HG02852 (cell line): ENCODE results near the gene MSX2.

Source experiments
- ATAC-seq: cut with Tn5 transposase; IDR thresholded peaks from one replicate; pipeline ENCODE4 v1.9.1; 2021; ENCODE audit warnings: mild to moderate bottlenecking, moderate library complexity; ENCODE audit not compliant: unreplicated experiment

The MSX2 gene

DNA sequence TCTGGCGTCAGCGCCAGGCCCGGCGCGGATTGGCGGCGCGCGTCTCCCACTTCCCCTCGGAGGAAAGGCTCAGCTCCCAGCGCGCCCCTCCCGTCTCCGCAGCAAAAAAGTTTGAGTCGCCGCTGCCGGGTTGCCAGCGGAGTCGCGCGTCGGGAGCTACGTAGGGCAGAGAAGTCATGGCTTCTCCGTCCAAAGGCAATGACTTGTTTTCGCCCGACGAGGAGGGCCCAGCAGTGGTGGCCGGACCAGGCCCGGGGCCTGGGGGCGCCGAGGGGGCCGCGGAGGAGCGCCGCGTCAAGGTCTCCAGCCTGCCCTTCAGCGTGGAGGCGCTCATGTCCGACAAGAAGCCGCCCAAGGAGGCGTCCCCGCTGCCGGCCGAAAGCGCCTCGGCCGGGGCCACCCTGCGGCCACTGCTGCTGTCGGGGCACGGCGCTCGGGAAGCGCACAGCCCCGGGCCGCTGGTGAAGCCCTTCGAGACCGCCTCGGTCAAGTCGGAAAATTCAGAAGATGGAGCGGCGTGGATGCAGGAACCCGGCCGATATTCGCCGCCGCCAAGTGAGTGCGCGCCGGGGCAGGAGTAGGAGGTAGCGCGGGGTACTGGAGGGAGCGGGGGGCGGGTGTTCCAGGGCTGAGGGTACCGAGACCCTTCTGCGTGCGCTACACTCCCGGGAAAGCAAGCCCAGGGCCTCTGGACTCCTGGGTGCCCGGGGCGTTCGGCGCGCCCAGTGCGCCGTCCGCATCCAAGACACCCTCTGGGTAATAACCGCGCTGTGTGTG lies at the start of gene MSX2:
MSX2 (plus strand) TSS at position 99 of the 777 bp plus-strand sequence; CDS start at position 177, 78 bp downstream.
- ATAC-seq: no peak

DNA sequence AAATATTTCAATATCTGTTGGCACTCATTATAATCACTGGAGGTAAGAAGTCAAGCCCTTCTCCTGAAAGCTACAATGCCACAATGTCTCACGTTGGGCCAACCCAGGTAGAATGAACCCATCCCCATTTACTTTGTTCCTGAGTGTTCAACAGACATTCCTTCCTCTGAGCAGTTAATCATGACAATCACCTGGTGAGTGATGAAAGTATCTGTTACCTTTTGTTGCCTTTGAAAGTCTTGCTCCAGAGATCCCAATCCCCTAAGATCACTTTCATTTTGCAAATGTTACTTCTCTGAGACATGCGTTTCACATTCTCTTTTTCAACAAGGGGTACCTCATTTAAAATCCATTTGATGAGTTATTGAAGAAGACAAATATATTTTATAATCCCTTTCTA lies 49.3 kb upstream of the MSX2 start:
- no peak for ATAC-seq

DNA sequence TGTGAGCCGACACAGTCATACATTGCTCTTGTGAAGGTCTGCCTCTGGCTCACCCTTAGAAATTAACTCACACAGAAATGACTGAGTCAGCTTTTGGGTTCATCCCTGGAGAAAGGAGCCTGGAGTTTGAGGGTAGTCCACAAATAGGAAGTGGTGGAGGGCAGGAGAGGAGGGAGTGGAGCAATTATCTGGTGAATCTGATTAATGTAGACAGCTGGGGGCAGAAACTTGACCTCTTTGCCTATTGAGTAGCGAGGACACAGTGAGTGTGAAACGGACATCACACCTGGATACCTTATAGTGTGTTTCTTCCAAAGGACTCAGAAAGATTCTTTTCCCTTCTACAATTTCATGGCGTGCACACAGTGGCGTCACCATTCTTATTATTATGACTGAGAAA lies 48.5 kb upstream of the MSX2 start:
- ATAC-seq: no peak

DNA sequence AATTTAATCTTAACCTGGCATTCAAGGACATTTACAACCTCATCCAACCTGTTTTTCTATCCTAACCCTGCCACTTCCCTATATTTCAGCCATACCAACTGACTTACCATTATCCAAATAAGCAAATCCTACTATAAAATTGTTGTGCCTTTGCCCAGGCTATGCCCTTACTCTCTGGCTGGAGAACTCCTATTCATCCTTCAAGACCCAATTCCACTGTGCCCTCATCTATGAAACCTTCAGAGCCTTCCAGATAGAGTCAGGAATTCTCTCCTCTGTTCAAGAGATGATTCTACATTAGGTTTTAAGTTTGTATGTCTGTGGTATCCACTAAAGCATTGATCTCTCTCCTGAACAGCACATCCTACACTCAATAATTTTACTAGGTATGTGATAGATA lies 46.3 kb upstream of the MSX2 start:
- no peak for ATAC-seq

DNA sequence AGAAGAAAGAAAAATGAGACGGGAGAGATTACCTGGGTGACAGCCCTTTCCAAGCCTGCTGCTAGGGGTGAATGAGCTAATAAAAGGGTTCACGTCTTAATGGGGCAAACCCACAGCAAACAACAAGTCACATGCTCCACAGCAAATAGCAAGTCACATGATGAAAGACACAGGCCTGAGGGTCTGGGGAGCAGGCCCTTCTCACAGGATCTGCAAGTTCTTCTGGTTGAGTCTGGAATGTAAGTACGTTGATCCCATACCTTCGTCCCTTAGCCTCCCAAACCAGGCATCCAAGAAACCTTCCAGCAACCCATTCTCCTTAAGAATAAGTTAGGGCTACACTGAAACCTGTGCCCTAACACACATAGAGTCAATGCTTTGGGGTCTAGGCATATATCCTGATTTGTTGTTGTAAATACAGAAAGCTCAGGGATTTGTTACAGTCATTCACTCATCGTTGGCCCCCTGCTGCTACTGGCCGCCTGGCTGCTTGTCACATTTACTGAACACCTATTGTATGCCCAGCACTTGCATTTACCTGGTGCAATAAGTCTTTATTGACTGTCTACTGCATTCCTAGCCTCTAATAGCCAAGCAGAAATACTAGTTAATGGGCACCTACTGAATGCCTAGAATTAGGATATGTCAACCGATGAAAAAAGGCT lies 43.3 kb upstream of the MSX2 start:
- no peak for ATAC-seq

DNA sequence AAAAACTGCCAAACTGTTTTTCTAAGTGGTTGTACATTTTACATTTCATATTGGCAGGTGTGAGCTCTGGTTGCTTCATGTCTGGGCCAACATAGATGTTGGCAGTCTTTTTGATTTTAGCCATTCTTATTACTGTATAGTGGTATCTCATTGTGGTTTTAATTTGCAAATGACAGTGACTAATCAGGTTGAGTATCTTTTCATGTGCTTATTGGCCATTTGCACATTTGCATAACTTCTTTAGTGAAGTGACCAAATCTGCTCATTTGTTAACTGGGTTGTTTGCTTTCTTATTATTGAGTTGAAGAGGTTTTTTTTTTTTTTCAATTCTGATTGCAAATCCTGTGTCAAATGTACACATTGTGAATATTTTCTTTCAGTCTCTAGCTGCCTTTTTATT lies 36.9 kb upstream of the MSX2 start:
- ATAC-seq: no peak

DNA sequence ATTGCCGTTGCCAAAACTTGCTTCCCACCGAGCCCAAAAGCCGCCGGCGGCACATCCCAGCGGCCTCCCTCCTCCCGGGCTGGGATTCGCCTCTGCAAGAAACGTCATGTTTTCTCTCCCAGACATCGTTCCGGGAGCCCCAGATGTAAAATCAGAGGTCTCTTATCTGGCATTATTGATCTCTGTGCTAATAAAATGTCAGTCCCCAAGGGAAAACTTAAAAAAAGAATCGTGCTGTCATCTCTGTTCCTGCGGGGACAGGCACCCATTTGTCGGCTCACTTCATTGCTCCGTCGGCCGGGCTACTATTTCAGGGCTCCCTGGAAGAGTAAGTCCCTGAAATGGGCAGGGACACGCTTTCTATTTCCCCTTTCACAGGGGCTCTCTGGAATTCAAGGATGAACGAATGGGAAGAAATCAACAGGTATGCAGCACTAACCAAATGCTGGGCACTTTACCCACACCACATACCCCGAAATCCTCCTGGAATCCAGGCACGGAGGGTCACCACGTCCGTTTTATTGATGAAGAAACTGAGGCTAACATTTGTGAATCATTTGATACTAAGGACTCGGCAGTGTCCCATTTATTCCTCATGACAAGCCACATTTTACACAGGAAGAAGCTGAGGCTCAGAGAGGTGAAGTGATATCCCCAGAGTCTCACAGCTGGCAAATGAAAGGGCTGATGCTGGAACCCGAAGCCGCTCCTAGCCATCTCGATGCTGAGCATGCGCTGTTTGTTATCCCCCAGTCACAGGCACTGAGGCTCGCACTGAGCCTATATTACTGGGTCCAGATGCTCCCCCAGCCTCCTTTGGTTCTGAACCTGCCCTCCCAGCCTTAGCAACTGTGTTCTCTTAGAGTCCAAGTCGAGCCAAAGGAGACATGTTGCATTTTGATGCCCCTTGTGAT lies 35.7 kb upstream of the MSX2 start:
- ATAC-seq: no peak

DNA sequence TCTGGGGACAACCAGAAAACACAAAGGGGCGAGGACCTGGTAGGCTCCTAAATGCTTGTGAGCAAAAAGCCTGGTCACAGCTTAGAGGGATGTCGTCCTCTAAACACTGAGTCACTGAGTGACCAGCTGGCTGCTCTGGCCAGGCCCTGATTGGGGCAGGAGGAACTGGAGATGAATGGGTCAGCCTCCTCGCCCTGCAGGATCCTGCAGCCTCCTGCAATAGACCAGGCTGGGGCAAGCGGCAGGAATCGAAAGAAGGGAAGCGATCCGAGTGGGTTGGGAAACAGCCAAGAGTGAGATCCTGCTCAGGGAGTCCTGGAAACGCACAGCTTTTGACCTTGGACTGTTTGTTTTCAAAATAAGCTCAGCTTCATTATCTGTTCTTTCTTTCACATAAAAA lies 34.1 kb upstream of the MSX2 start:
- no peak for ATAC-seq

DNA sequence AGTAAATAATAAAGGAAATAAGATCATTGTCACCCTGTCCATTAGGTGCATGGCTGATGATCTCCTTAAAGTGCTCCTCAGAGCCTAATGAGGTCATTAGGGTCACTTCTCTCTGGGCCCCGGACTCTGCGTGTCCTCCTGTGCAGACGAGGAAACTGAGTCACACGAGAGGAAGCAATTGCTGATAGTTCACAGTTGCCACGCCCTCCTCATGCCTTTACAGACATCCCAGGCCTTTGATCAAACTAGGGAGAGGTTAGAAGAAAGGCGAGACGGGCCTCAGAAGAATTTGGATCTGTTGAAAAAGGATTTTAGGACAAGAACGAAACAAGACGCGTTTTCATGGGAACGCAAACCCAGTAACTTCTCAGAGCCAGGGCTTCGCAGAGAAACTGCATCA lies 32.0 kb upstream of the MSX2 start:
- ATAC-seq: no peak

DNA sequence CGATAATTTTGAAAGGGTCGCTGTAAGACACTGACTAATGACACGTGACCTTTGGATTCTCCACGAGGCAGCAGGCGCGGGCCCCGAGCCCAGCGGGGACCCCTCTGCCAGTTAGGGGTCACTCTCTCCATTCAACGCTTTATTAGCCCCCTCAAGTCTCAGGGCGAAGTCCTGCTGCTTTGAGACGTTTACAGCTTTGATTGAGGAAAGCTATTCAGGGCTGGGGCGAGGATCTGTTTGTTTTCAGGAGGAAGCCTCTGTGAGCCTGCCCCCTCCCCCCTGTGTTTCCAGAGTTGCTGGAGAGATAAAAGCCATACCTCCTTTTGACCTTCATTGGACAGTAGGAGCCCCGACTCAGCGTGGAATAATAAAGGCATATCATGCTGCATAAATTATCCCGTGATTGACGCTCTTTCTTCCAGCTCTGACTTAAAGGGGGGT lies 31.4 kb upstream of the MSX2 start:
- ATAC-seq: no peak

DNA sequence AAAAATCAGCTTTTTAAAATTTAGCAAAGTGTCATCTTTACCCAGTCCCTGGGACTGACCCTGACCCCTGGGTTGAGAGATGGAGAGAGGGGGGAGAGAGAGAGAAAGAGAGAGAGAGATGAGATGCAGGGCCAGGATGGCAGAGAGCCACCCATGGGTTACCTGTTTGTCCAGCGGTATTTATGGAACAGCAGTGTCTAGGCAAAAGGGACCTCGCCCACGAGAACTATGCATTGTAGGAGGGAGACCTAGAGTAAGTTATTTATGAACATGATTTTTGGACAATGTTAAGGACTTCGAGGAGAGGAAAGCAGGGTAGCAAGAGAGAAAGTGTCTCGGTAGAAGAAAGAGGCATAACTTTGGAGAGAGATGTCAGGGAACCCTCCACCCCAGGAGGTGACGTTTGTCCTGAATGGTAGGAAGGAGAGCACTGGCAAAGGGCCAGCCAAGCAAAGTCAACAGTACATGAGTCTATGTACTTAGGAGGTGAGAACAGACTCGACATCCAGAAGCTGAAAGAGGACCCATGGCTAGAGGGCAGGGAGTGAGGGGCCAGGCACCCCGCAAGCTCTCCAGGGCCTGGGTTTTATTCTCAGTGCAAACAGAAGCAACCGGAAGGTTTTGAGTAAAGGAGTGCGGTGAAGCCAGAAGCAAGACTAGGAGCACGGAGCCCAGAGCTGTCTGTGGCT lies 30.5 kb upstream of the MSX2 start:
- no peak for ATAC-seq

DNA sequence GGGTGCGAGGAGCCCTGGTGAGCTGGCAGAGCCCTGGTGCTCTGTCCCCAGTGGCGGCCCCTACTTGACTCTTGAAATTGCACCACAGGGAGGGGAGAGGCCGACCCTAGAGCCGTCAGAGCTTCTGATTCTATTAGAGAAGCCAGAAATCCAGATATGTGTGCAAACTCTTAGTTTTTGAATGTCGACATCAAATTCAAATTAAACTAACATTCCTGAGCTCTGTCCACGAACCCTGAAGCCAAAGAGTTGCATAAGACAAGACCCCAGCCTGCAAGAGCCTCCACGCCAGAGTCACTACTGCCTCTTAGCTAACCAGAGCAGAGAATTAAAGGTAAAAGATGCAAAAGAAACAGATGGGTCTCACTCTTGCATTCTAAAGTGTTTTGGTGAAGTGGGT lies 29.8 kb upstream of the MSX2 start:
- no peak for ATAC-seq

DNA sequence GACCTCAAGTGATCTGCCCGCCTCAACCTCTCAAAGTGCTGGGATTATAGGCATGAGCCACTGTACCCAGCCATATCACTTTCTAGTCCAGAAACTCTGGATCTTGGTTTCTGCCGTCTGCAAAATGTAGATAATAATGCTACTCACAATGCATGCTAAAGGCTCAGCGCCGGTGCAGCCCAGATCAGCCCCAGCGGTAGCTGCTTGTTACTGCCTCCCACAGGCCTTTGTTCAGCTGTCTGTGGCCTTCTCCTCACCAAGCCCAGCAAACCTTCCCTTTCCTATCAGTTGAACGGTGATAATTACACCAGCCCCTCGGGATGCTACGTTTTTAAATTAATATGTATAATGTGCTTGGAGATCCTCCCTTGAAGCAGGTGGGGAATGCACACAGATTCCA lies 26.2 kb upstream of the MSX2 start:
- ATAC-seq: no peak

DNA sequence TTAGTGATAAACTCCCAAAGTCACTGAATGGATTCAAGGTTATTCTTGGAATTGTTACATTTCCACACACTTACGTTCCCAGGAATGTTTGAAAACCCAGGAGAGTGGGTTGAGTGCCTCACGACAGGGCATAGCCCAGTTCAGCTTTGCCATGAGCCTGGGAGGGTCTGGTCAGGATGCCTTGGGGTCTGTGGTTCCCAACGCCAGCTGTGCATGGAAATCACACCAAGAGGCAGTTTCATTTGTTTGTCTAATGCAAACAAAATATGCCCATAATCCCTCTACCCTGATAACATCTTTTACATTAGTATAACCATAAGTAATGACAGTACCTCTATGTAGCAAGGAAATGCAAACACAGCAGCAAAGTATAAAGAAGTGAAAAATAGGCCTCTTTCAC lies 25.3 kb upstream of the MSX2 start:
- no peak for ATAC-seq

DNA sequence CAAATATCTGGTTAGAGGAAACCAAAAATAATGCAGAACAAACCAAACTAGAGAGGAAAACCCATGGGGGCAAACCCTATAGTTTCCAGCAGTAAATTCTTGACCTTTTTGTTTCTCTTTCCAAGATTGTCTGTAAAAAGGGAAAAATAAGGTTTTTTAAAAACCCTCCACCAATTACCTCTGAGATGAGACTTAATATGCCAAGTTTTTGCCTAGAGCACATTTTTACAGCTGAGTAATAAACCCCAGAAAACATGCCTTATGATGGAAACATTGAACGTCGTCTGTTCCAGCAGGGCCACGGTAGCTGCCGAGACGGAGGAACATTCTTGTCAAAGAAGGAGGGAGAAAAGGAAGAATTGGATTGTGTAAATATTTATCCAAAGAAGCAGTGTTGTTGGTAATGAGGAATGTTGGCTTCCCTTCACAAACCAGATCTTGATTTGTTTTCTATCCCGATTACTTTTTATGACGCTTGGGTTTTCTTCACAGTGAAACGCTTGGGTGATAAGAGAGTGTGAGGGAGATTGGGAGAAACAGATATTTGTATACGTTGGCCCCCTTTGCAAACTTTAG lies 17.3 kb upstream of the MSX2 start:
- ATAC-seq: no peak

DNA sequence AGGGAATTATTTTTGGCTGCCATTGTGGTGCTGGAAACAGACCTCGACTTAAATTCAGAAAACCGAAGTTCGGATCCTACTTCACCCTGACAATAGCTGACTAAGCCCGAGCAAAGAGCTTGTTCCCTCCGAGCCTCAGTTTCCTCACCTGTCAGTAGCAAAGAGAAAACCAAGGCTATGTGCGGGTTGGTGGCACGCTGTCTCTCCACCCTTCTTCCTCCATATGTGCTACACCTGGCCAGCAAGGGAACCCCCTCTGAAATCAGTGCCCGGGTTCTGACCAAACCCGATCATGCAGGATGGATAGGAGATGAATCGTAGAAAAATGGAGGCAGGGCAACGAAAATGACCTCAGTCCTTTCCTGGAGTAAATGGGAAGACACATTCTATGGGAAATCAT lies 16.7 kb upstream of the MSX2 start:
- no peak for ATAC-seq

DNA sequence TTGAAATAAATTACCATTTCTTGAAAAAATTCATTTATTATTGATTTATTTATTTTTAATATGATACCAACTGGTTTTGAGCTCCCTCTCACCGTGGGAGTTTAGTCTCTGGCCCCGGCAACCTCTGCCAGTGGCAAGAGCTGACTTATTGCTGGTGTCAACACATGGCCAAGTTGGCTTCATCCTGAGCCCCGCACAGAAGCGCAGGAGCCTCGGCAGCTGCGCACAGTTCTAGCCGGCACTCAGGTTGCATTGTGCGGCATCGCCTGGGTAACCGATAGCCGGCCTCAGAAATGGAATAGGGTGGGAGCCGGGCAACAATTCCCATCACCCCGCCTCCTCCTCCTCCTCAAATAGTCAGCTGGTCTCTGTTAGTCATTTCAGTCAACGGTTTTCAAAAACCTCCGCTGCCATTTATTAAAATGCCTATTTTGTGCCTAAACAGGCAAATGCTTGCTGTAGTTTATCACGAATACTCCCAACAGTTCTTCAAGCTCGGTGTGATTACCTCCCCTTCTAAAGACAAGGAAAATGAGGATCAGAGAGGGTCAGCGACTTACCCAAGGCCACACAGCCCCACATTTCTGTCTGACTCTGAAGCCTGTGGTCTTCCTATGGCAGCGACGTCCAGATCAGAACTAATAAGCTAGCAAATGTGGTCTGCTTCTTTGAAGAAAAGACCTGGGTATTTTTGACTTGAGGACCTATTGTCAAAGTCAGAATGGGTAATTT lies 15.7 kb upstream of the MSX2 start:
- no peak for ATAC-seq

DNA sequence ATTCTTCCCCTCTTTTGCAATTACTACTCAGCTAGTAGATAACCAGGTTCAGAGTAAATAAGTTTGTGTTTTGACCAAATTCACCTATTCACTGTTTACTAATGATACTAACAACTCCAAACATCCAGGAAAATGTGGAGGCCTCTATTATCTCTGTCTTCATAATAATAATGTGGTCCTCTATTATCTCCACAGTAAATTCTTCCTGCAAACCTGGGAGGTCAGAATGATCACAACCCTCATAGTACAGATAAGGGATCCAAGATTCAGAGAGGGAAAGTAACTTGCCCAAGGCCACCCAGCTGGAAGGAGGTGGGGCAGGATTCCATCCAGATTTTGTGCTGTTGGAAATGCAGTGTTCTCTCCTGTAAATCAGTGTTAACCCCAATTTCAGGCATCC lies 9.6 kb upstream of the MSX2 start:
- ATAC-seq: no peak

DNA sequence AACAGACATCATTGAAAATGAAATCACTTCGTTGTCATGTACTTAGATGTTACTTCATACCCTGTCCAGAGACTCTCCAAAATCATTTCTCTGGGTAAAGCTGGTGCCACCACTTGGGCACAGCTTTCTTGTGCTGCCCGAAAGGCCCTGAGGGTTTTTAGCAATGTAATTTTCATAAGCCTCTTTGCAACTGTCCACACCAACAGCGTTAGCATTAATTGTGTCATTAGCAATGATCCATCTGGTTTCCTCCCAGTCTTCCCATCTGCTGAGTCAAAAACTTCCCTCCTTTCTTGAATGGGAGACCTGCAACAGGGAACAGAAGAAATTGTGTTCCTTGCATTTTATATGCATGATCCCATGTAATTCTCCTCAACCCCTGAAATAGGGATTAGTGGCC lies 8.6 kb upstream of the MSX2 start:
- no peak for ATAC-seq

DNA sequence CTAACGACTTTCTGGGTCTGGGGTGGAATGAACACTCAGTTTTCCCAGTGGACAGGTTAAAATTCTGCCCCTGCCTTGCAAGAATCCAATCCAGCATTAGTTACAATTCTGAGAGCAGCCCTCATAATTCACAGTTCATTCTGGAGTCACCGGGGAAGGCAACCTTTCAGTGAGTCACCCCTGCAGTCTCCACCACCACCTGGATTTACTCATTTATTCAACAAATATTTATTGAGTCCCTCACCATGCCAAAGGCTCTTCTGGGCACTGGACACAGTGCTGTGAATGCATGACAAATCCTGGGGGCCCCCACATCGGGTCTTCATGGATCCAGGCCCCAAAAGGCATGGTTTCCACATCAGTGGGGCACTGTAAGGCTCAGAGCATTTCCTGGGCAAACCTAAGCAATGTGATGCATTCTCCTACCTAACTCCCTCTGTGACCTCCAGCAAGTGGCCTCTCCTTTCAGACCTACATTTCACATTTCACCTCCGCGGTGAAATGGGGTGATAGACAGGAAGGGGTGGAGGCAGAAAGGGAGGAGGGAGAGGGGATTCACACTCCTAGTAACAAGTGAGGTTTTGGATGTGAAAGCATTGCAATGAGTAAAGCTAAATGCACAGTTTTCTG lies 6.4 kb upstream of the MSX2 start:
- ATAC-seq: no peak
